NCI-H1092 treated with DMSO at 0.1 percent for 48 hours (cell line): ENCODE data around the gene BHLHA9.

Experiments used
- DNase-seq: peaks from one replicate; lab custom pipeline; 2025; lab: John Stamatoyannopoulos, UW

Gene BHLHA9

DNA sequence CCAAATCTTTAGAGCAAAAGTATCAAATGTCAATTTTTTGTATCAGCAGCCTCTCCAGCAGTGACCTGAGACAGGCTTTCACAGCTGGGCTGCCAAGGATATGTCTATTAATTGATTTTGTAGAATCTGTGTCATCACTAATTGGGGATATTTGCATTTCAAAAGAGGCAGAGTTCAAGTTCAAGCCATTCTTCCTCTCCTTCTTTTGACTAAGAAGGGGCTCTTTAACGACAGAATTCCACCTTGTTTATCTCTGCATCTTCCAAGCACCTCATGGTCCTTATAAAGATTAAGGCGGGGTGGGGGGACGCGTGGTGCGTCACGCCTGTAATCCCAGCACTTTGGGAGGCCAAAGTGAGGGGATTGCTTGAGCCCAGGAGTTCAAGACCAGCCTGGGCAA lies 15.2 kb upstream of the BHLHA9 start:
- DNase-seq = no peak

- no peak for DNase-seq
Measured at GRCh38 chr17:1256699-1257098, 13.5 kb upstream of the BHLHA9 start.

GRCh38 chr17:1260086-1260769 lies 10.0 kb upstream of the BHLHA9 start:
- DNase-seq = no peak

- DNase-seq = no peak
Measured at GRCh38 chr17:1260770-1261161, 9.5 kb upstream of the BHLHA9 start.

DNA sequence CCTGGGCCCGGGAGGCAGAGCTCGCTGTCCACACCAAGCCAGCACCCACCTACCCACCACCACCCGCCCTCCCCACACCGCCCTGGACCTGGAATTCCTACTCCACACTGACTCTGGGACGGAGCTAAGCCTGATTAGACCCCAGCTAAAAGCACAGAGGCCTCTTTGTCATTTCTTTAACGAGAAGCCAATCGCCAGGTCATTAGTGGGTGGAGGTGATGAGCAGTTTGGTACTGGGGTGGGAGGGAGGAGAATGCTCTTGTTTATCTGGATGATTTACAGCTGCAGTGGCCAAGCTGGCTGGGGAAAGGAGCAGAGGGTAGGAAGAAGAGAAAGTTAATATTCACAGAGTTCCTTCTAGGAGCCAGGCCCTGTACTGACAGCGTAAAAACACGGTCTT lies 6.0 kb upstream of the BHLHA9 start:
- DNase-seq = no peak

- peak; percentile 8 for DNase-seq
Measured at GRCh38 chr17:1267471-1267943, 2.7 kb upstream of the BHLHA9 start.

DNA sequence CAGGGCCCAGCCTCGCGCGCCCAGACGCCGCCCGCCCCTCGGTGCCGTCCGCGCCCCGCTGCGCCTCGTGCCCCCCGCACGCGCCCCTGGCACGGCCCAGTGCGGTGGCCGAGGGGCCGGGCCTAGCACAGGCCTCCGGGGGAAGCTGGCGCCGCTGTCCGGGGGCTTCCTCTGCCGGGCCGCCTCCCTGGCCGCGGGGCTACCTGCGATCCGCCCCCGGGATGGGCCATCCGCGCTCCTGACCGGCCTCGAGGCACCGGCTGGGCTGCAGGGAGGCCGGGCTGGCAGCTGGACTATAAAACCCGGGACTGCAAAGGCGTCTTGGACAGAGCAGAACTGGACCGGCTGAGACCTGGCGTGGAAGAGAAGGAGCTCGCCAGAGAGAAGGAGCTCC lies 783 bp downstream of the BHLHA9 start:
- DNase-seq = no peak

- DNase-seq = no peak
Measured at GRCh38 chr17:1271441-1271840, 1.2 kb downstream of the BHLHA9 start.

DNA sequence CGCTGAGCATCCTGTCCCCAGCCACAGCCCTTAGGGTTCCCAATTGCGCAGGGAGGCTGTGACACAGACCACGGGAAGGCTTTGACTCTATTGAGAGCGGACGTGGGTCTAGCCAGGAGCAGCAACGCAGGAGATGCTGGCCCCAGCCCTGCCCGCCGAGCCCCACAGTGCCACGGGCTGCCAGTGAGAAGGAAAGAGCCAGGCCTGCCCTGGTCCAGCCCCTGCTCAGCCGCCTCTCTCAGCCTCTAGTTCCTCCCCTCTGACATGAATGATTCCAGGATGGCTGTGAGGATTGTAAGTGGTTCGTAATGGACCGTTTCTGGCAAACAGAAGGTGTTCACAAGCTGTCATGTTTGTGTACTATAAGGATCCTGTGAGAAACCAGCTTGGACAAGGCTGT lies 2.5 kb downstream of the BHLHA9 start:
- DNase-seq = no peak

GRCh38 chr17:1273492-1274244 lies 3.4 kb downstream of the BHLHA9 start:
- no peak for DNase-seq

- DNase-seq = no peak
Measured at GRCh38 chr17:1274245-1274608, 4.0 kb downstream of the BHLHA9 start.

DNA sequence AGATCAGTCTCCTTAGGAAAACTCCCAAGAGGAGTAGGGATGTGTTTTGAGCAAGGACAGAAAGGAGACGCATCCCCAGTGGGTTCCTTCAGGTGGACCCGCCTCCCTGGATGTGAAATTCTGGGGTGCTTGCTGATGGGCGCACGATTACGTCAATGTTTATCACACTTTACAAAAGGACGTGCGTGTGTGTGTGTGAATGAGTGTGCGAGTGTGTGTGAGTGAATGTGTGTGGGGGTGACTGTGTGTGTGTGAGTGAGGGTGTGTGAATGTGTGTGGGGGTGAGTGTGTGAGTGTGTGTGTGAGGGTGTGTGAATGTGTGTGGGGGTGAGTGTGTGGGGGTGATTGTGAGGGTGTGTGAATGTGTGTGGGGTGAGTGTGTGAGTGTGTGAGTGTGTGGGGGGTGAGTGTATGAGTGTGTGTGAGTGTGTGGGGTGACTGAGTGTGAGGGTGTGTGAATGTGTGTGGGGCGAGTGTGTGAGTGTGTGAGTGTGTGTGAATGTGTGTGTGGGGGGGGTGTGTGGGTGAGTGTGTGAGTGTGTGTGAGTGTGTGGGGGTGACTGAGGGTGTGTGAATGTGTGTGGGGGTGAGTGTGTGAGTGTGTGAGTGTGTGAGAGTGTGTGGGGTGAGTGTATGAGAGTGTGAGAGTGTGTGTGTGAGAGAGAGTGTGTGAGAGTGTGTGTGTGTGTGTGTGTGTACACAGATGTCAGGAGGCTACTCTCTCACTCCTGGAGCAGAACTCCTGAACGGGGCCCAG lies 5.1 kb downstream of the BHLHA9 start:
- no peak for DNase-seq

DNA sequence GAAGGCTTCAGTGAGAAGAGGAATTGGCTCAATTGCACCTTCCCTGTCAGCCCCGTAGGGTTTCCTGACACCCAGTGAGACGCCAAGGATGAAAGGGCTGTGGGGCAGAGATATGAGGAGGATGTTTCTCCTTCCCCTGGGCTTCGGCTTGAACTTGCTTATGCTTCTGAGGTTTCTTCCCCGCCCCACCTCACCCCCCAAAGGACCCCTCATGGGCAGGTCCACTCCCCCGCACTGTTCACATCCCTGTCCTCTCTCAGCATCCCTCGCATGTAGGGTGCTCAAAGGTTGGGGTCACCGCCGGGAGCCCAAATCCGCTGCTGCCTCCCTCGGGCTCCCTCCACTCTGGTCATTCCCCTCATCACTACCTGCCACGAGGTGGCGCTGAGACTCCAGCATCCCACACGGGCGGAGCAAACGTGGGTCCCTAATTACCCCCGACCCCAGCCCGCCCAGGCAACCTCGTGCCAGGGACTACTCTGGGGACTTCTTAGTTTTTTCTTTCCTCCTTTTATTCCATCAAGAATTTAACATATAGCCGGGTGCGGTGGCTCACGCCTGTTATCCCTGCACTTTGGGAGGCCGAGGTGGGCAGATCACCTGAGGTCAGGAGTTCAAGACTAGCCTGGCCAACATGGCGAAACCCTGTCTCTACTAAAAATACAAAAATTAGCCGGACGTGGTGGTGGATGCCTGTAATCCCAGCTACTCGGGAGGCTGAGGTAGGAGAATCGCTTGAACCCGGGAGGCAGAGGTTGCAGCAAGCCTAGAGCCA lies 5.9 kb downstream of the BHLHA9 start:
- DNase-seq = peak; percentile 9

DNA sequence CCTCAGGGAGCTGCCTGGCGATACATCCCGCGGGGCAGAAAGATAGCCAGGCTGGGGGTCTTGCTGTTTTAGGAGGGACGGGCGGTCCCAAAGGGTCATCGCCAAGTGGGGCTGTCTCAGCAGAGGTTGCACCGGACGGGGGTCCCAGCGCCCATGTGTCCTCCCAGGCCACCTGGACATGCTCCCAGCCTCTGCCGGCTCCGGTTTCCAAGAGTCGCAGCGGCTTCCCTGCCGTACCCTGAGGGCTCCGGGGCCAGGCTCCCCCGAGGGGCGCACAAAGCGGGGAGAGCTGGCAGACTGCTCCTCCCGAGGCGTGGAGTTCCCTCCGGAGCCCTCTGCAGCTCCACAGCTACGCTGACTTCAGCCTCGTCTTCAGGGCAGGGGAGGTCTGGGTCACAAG lies 10.4 kb downstream of the BHLHA9 start:
- no peak for DNase-seq

DNA sequence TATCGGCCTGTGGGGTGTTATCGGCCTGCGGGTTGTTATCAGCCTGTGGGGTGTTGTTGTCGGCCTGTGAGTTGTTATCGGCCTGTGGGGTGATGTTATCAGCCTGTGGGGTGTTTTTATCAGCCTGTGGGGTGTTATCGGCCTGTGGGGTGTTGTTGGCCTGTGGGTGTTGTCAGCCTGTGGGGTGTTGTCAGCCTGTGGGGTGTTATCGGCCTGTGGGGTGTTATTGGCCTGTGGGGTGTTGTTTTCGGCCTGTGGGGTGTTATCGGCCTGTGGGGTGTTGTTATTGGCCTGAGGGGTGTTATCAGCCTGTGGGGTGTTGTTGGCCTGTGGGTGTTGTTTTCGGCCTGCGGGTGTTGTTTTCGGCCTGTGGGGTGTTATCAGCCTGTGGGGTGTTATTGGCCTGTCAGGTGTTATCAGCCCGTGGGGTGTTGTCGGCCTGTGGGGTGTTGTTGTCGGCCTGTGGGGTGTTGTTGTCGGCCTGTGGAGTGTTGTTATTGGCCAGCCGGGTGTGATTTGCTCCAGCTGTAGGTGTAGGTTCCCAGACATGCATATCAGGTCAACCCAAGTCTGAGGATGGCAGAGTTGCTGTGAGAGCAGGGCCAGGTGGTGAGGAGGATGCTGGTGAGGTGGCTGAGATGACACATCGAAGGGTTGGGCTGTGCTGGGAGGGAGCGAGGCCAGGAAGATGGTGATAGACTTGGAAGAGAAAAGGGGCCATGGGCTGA lies 16.3 kb downstream of the BHLHA9 start:
- no peak for DNase-seq

GRCh38 chr17:1289695-1290094 lies 19.5 kb downstream of the BHLHA9 start:
- DNase-seq = no peak

GRCh38 chr17:1290676-1291075 lies 20.4 kb downstream of the BHLHA9 start:
- no peak for DNase-seq

DNA sequence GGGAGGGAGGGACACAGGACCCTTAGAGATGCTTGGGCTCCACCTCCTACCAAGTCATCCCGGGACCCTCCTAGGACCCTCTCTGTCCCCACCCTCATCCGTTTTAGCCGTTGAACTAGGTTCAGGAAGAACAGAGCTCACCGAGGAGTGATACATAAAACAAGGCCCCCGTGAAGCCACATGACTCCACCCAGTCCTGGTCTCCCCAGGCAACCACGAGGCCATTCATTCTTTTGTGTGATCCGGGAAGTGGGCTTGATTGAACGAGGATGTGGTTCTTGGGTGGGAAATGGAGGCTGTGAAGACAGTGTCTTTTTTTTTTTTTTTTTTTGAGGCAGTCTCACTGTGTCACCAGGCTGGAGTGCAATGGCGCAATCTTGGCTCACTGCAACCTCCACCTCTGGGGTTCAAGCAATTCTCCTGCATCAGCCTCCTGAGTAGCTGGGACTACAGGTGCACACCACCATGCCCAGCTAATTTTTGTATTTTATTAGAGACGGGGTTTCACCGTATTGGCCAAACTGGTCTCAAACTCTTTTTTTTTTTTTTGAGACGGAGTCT lies 24.0 kb downstream of the BHLHA9 start:
- no peak for DNase-seq

DNA sequence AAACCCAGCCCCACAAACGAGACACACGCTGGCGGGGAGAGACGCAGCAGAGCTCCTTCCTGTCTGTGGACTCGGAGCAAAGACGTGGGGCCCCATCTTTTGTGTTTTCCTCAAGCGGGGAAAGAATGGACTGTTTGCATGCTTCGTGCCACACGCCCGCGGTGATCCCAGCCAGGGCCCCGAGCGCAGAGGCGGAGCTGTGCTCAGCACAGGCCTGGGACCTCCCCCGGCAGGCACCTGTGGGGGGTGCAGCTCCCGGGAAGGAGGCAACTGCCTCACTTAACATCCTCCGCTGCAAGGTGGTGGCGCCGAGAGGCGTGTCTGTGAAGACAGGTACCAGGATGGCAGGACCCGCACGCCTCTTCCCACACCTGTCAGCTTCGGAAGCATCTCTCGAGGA lies 28.4 kb downstream of the BHLHA9 start:
- DNase-seq = no peak

DNA sequence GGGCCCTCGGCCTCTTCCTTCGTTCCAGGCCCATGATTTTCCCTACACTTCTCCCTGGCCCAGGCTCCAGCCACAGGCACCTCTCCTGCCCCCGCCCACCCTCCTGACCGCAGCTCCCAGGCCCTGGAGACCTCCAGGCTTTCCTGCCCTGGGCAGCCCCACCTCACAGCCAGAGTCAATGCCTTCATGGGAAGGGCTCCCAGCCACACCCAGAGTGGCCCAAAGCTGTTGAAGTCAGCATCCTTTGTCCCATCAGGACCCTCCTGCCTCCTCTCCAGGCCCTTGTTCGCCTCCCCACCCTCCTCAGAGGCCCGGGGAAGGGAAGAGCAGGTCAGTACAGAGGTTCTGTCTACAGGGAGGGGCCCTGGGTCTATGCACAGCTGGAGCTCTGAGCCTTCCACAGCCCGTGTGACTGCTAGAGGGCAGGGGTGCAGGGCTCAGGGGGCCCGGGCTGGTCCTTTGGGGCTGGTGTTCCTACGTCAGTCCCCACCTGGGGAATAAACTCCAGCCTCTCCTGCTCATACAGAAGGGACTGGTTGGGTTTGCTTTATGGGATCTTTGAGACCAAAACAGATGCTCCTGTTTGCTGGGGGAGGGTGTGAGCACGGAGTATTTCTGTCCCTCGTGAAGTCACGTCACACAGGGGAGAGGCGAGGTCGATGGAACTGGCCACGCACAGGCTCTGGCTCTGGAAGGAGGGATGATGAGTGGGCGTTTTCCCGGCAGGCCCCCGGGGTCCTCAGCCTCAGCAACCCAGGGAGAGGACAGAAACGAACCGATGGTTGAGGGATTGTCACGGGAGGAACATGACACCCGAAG lies 29.5 kb downstream of the BHLHA9 start:
- DNase-seq = no peak
